Esophagus squamous epithelium (tissue), 4 donors: ENCODE results near the gene ARHGAP9.

Source experiments
- POLR2A ChIP-seq, 4 donors: fragments of 450-650 bp; IDR thresholded peaks; one replicate each; pipeline ENCODE4 v1.6.1; 2017; ENCODE audit warnings: antibody characterized with exemption in 4 of 4, mild to moderate bottlenecking in 4 of 4, moderate library complexity in 3 of 4
- TF ChIP-seq, protein P1 (sequence below), 6 experiments: fragments of 450-650 bp in 4 of 6; fragments of 200-600 bp in 2 of 6; sonication (generic) in 2 of 6; IDR thresholded peaks; one replicate each; pipeline ENCODE4 v1.5.1; 2016 to 2019; ENCODE audit warnings: antibody characterized with exemption in 6 of 6, mild to moderate bottlenecking in 4 of 6, moderate library complexity in 4 of 6

- TF ChIP-seq, protein P1, sequence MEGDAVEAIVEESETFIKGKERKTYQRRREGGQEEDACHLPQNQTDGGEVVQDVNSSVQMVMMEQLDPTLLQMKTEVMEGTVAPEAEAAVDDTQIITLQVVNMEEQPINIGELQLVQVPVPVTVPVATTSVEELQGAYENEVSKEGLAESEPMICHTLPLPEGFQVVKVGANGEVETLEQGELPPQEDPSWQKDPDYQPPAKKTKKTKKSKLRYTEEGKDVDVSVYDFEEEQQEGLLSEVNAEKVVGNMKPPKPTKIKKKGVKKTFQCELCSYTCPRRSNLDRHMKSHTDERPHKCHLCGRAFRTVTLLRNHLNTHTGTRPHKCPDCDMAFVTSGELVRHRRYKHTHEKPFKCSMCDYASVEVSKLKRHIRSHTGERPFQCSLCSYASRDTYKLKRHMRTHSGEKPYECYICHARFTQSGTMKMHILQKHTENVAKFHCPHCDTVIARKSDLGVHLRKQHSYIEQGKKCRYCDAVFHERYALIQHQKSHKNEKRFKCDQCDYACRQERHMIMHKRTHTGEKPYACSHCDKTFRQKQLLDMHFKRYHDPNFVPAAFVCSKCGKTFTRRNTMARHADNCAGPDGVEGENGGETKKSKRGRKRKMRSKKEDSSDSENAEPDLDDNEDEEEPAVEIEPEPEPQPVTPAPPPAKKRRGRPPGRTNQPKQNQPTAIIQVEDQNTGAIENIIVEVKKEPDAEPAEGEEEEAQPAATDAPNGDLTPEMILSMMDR (IDR thresholded peaks at IDR 0.05) = no peak
- TF ChIP-seq POLR2A (IDR thresholded peaks at IDR 0.05) = peak in 1 of 4 donors; percentile 3
Measured at GRCh38 chr12:57430112-57430930, 49.3 kb downstream of the ARHGAP9 start.
